GM18873 (cell line): ENCODE measurements around the gene TMEM238.
"Not testable (repeated sequence)": the region's sequence is repeated elsewhere in the genome, so short reads cannot be mapped to it uniquely, and the experiment has no call there.

Experiments
- ATAC-seq: cut with Tn5 transposase; IDR thresholded peaks from one replicate; pipeline ENCODE4 v1.9.1; 2021; ENCODE audit warnings: mild to moderate bottlenecking, moderate library complexity, moderate number of reproducible peaks; ENCODE audit not compliant: unreplicated experiment, low FRiP score

The TMEM238 gene

GRCh38 chr19:55341595-55342531 lies 42.2 kb downstream of the TMEM238 start:
- no peak for ATAC-seq

- no peak for ATAC-seq
Measured at GRCh38 chr19:55341171-55341588, 42.9 kb downstream of the TMEM238 start.

DNA sequence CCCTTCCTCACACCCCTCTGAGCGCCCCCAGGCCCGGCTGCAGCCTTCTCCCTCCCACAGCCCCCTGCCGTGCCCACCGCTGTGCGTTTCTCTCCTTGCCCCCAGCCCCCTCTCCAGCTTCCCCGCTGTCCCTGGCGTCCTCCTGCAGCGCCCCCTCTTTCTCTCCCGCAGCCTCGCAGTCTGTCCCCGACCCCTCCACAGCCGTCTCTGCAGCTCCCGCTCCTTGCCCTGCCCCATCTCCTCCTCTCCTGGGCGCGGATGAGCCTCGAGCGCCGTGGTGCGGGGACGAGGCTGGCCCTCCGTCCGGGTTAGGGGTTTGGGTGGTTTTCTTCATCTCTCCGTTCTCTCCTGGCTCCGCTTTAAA lies 43.3 kb downstream of the TMEM238 start:
- no peak for ATAC-seq

- ATAC-seq, result no peak
Measured at GRCh38 chr19:55339889-55340783, 44.0 kb downstream of the TMEM238 start.

- peak; percentile 91 for ATAC-seq
Measured at GRCh38 chr19:55339105-55339888, 44.8 kb downstream of the TMEM238 start, which contains the start of gene KMT5C. Gene KMT5C, plus strand, starts transcription at chr19:55339876. Its CDS starts 2,061 bp downstream, at chr19:55341937.

DNA sequence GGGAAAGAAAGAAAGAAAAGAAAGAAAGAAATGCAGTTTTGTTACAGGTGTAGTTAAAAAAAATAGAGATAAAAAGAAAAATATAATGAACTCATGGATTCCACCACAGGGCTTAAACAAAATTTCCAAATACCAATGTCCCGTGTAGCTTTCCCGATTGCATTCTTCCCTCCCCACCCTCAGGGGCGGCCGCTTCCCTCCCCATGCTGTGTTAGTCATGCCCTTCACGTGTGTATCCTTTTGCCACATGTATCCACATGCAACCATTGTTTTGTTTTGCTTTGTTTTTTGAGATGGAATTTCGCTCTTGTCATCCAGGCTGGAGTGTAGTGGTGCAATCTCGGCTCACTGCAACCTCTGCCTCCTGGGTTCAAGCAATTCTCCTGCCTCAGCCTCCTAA lies 48.0 kb downstream of the TMEM238 start:
- ATAC-seq, result no peak

GRCh38 chr19:55333870-55334269 lies 50.2 kb downstream of the TMEM238 start:
- no peak for ATAC-seq

- not testable (repeated sequence) for ATAC-seq
Measured at GRCh38 chr19:55329791-55330190, 54.3 kb downstream of the TMEM238 start.
